Activated CD4-positive, alpha-beta T cell treated with anti-CD3 and anti-CD28 coated beads for 1 hour (primary cell): ENCODE results near the gene ARSG.

Experiments used
- DNase-seq: peaks from one replicate; pipeline ENCODE4 v3.0.0-alpha.2; 2020

ARSG gene

DNA sequence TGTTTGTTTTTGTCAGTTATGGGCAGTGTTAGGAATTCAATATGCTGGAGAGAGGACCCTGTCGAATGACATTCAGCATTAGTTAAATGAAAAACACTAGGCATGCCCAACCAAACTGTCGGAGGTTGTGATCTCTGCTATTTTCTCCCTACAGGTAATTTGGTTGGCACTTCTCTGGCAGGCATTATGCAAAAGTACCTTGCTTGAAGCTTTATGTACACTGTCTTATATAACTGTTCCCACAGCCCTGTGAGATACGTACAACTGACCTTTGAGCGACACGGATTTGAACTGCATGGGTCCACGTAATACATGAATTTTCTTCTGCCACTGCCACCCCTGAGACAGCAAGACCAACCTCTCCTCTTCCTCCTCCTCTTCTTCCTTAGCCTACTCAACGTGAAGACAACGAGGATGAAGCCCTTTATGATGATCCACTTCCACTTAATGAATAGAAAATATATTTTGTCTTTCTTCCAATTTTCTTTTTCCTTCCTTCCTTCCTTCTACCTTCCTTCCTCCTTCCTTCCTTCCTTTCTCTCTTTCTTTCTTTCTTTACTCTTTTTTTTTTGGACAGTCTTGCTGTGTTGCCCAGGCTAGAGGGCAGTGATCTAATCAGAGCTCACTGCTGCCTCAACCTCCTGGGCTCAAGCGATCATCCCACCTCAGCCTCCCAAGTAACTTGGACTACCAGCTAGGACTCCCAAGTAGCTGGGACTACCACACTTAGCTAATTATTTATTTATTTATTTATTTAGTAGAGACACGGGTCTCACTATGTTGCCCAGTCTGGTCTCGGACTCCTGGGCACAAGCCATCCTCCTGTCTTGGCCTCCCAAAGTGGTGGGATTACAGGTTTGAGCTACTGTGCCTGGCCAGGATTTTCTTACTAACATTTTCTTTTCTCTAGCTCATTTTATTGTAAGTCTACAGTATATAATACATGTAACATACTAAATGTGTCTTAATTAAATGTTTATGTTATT, 88.7 kb downstream of the ARSG start:
- no peak for DNase-seq

DNA sequence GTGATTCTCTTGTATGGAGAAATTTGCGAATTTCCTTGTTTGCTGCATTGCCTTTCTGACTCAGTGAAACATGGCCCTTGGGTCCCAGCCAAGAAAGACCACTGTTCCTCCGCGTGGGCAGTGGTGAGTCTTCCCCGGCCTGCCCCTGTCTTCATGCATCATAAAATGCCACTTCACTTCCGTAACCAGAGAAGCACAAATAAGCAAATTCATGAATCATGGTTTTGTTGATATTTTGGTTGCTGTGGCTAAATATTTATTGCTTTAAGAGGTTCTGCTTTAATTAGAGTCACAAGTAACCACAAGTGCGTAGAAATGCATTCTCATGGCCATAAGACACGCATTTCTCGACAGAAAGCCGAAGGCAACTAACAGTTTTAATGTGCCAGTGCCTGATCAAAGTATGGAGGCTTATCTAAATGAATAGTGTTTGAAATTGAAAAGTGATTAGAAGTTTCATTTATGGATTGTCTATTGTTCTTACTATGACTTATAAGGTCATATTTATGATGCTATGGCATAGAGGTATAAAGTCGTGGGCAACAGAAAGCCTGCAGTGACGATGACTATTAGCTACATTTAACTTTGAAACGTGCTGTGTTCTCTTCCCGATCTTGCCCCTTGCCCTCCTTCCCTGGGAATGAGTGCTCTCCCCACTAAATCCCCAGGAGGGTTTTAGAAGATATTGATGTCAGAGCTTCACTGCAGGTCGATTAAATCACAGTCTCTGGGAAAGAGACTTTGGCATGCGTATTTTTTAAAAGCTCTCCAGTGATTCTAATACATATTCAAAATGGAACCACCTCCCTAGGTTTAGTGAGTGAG, 90.0 kb downstream of the ARSG start:
- no peak for DNase-seq

DNA sequence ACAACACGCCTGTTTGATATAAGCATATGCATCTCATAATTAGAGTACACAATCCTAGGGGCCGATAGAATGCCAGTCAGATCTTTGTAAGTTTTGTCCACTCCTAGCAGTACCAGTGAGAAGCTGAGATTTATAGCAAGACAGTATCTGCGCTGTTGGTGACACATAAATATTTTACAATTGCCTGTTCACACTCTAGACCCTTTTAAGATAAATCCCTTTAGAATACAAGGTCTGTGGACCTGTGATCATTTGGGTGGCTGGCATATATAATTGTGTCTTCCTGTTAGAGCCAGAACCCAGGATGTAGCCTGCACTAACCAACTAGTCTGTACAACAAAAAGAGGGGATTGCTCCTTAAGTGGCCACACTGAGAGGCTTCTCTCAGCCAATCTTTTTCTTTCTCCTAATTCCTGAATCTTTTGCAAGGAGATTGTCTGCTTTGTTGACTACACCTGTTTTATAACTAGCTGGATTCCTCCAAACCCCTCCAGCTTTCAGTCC, 91.3 kb downstream of the ARSG start:
- DNase-seq = no peak

DNA sequence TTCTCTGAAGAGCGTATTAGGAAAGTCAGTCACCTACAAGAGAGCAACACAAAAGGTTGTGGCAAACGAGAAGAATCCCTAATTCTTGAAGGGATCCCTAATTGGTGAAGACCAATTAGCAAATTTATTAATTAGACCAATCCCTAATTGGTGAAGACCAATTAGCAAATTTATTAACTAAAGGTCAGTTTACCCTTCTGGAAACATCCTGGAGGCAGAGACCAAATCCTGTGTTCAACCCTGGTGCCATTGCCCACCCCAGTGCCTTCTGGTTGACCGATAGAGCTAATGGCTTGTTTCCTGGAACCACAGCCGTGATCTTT, 91.8 kb downstream of the ARSG start:
- no peak for DNase-seq

DNA sequence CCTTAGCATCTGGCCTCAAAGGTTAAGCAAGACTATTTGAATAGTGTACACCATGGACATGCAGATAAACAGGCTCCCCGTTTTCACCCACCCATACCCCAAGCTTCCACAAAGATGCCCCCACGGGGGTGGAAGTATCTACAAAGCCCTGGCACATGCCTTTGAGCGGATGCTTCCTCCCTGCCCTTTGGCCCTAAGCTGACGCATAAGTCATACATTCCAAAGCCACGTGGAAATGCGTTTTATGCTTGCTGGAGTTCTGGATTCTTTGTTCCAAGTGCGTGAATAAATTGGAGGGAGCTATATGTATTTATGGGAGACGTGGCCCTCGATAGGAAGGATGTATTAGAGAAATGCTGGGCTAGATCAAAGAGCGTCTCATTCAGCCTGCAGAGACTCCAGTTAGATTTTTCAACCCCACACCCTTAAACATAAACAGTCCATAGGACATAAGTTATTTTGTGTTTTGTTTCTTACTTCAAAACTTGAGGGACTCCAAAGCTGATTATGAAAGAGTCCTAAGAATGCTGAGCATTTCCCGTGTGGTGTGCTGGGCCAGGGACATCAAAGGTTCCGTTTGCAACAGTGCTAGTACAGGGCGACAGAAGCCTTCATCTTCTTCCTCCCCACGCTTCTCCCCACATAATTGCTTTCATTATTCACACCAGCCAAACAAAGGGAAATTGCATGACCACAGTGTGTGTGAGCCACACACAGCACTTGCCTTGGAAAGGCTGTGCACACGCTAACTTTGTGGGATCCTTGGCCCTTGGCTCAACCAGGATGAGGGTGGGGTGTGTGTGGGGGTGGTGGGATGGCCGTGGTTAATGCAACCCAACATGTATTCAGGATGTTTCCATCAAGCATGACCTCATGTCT, 92.4 kb downstream of the ARSG start:
- no peak for DNase-seq

DNA sequence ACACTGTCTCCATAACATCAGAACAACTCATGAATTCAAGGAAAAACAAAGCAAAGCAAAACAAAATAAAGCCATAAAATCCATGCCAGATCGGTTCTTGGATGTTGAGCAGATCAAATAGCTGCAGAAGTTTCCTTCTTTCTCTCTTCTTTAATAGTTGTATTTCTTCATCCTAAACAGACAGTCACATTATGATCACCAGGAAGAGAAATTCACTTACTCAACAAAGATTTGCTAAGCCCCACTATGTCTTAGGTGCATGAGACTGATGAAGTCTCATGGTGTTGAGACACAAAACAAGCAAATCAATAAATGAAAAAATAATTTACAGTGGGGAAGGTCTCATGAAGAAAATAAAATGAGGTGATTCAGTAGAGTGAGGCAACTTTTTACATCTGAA, 93.2 kb downstream of the ARSG start:
- DNase-seq = no peak

DNA sequence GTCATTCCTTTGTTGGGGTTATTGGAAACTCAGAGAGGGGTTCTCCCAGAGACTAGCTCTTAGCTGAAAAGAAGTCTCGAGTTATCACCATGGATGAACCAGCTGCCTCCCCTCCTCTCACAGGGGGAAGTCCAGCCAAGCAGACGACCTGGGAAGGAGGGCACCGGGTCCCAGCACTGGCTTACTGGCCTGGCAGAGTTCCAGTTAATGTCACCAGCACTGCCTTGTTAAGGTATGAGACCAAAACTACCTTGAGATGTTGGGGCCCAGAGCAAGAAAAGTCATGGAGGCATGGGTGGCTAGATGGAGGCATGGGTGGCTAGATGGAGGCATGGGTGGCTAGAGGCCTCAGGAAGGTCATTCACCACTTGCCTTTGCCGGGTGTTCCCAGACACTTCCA, 93.6 kb downstream of the ARSG start:
- DNase-seq = no peak

GRCh38 chr17:68385490-68386215, 94.4 kb downstream of the ARSG start:
- no peak for DNase-seq

DNA sequence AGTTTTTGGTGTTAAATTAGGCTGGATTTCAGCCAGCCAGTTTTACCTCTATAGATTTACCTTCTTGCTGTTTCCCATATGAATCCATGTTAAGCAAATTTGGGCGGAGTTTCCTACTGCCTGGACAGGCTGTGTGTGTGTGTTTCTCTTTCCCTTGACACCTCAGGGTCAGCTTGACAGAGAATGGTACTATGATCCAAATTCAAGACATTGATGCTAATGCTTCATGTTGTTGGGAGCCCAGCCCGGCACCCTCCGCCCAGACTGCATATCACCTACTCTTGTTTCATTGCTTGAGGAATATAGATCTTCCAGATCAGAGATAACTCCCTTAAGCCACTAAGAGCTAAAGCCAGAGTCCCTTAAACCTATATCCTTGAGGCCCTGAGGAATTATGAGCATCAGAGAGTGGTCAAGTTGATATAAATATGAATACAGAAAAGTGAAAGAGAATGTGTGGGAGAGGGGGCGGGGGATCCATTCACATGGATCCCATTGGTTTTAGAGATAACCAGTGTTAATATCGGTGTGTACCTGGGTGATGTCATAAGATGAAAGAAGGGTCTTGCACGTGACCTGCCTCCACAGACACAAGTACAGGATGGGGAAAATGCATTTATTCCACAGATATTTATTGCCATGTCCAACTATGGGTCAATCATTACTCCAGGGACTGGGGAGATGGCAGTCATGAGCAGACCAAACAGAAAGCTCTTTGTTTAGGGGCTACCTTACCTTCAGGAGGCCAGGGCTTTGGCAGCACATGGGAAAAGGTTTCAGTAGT, 96.3 kb downstream of the ARSG start:
- no peak for DNase-seq

- DNase-seq = no peak
These were observed 97.7 kb downstream of the ARSG start for GRCh38 chr17:68389041-68389440.

GRCh38 chr17:68390888-68391545, 99.7 kb downstream of the ARSG start:
- DNase-seq = no peak

DNA sequence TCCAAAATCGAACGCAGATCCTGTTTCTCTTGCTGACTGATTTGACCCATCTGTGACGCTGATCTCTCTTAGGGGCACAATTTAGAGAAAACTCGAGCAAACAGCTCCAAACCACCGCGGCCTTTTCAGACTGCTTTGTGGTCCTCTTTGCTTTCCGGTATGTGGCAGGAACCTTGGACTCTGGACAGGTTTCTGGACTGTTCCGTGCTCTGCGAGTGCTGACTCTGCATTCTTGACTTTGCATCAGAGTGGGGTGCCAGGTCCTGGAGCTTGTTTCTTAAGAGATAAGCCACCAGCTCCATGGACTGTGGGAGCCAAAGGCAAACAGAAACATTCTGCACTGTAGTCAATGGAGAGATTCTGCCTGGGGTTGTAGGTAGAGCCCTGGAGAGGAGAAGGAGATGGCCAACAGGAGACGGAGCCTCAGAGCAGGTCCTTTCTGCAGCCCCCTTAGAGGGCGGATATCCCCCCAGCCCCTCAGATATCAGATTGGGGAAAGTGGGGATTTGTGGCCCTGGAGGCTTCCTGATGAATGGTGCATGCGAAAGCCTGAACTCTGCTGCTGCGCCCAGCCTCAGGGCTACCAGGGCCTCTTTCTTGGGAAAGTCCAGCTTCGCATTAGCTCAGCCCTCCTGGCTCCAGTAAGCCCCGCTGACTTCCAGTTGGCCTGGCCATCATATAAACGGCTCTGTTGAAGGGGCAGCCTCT, 100.4 kb downstream of the ARSG start:
- no peak for DNase-seq

DNA sequence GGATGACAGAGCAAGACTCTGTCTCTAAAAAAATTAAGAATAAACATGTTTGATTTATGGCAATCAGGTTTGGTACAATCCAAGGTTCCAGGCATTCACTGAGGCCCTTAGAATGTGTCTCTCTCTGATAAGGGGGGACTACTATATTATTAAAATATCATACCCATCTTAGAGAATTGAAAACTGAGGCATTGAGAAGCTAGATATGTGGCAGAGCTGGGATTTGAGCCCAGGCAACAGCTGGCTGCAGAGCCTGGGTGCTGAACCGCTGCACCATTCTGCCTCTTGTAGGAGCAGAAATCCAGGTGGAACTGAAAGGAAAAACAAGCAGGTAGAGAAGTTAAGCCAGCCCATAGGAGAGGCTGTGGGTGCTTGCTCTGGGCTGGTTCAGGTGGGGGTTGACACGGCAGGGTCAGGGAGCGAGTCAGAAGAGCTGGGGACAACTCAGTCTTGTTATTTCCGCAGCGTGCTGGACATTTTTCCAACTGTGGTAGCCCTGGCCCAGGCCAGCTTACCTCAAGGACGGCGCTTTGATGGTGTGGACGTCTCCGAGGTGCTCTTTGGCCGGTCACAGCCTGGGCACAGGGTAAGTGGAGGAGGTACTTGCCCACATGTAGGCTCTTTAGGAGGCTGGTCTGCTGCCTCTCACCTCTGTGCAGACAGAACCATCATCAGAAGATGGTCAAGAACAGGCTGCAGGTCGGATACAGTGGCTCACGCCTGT, 103.5 kb downstream of the ARSG start:
- DNase-seq = no peak

DNA sequence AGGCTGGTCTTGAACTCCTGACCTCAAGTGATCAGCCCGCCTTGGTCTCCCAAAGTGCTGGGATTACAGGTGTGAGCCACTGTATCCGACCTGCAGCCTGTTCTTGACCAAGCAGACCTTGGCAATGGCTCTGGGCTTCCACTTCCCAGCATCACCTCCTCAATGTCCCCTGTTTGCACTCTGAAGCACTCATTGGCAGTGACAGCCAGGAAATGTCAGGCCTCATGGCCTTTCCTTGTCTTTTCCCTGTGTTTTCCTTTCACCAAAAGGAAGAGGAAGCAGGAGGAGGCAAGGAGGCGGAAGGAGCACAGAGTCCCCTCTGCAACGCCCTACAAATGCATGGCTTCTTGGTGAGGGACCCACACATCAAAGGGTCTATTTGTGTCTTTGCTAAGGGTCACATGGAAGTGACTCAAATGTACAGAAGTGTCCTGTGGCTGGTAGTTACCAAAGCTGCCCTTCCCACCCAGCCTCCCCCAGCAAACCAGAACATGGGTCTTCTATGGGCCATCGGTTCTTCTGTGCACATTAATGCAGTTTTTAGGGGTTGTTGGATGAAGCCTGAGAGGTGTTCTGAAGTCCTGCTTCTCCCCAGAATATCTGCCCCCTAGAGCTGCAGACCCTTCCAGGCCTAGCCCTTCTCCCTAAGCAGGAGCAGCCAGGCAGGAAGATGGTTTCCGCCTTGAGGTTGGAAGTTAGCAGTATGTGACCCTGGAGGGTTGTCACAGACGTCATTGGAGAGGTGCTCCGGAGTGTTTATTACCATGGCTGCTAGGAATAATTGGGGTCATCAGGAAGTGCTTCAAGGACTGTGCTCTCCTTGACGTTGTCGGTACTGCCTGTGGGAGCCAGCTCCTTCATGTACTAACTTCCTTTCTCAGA, 105.2 kb downstream of the ARSG start:
- DNase-seq = no peak

- DNase-seq = no peak
These were observed 105.8 kb downstream of the ARSG start for GRCh38 chr17:68397108-68397536.

GRCh38 chr17:68398691-68399637, 107.7 kb downstream of the ARSG start:
- DNase-seq = no peak
